Measurements from ENCODE around the gene LTB.
A peak's percentile ranks its signal among the peaks of the same experiment; 100 is the strongest.

LTB gene

GRCh38 chr6:31587791-31588777 is 5.9 kb upstream of the LTB start:
- Histone ChIP-seq H3K27ac (ENCODE audit: extremely low read depth, low read depth, low read length) (no peak overlapping the region), H3K4me1 (ENCODE audit: control insufficient read depth, insufficient read depth, low read length) (no peaks in the 10 kb centered on the region), H3K4me3 (ENCODE audit: low read depth, low read length) (no peak overlapping the region), H3K36me3 (ENCODE audit: control insufficient read depth in 2 of 2, insufficient read depth in 1 of 2, low read length in 2 of 2) (no peaks in the 10 kb centered on the region), H3K9me3 (ENCODE audit: control insufficient read depth, insufficient read depth, low read depth, low read length) (no peaks in the 10 kb centered on the region)
- TF ChIP-seq FEZF1 (tag by site-specific recombination; IDR thresholded peaks at IDR 0.05), result no peak
- TF ChIP-seq ZNF2 (tag by site-specific recombination; IDR thresholded peaks at IDR 0.05), result no peak
- no peak for TF ChIP-seq ZNF48 (tag by site-specific recombination; IDR thresholded peaks at IDR 0.05)
- TF ChIP-seq ZNF26 (tag by site-specific recombination; IDR thresholded peaks at IDR 0.05), result no peak
- peak; percentile 60 for TF ChIP-seq ZNF366 (tag by site-specific recombination; conservative IDR thresholded peaks at IDR 0.05)
- TF ChIP-seq ZNF596 (tag by site-specific recombination; IDR thresholded peaks at IDR 0.05), result peak; percentile 97
- peak; percentile 99 for TF ChIP-seq PRDM1 (tag by site-specific recombination; IDR thresholded peaks at IDR 0.05)
- no peak for TF ChIP-seq BCL11B (tag by site-specific recombination; IDR thresholded peaks at IDR 0.05; ENCODE audit: low read depth)
- CTCF ChIA-PET, result interaction anchor here (0.6 to 18.7 kb wide), 10 partner anchors 8 to 485 kb away, joined by 3 to 518 read pairs (median 4); partner anchors contain the start of genes ATP6V1G2, NCR3 and TNF
- POLR2A ChIA-PET, result interaction anchor here (0.6 kb wide), 1 partner anchor 87 kb away, joined by 3 read pairs; no protein-coding TSS in a partner anchor

- Histone ChIP-seq H3K4me3 (ENCODE audit: low read depth, low read length) (no peak overlapping the region), H3K9me3 (ENCODE audit: control insufficient read depth, insufficient read depth, low read depth, low read length) (no peaks in the 10 kb centered on the region), H3K36me3 (ENCODE audit: control insufficient read depth in 2 of 2, insufficient read depth in 1 of 2, low read length in 2 of 2) (no peaks in the 10 kb centered on the region), H3K4me1 (ENCODE audit: control insufficient read depth, insufficient read depth, low read length) (no peaks in the 10 kb centered on the region), H3K27ac (ENCODE audit: extremely low read depth, low read depth, low read length) (no peak overlapping the region)
- ChIA-PET CTCF (interaction anchor here (0.5 to 18.7 kb wide), 12 partner anchors 9 to 390 kb away, joined by 3 to 518 read pairs (median 4); partner anchors contain the start of genes ATP6V1G2 and NCR3), POLR2A (interaction anchor here (0.5 to 0.8 kb wide), 2 partner anchors 12 to 46 kb away, joined by 3 read pairs; no protein-coding TSS in a partner anchor)
- TF ChIP-seq ZNF529 (tag by site-specific recombination; IDR thresholded peaks at IDR 0.05; ENCODE audit: insufficient replicate concordance), result no peak
- no peak for TF ChIP-seq SP2 (tag by site-specific recombination; IDR thresholded peaks at IDR 0.05)
- TF ChIP-seq EGR2 (tag by site-specific recombination; IDR thresholded peaks at IDR 0.05; ENCODE audit: low read depth), result peak; percentile 54; the same call in 1 of the 2 replicates
- TF ChIP-seq ZNF398 (tag by site-specific recombination; IDR thresholded peaks at IDR 0.05), result peak; percentile 79
- no peak for TF ChIP-seq ZNF701 (tag by site-specific recombination; IDR thresholded peaks at IDR 0.05)
- TF ChIP-seq GLIS2 (tag by site-specific recombination; IDR thresholded peaks at IDR 0.05), result peak; percentile 13; the same call in 1 of the 2 replicates
- no peak for TF ChIP-seq ZNF19 (tag by site-specific recombination; IDR thresholded peaks at IDR 0.05; ENCODE audit: low read depth)
- no peak for TF ChIP-seq ZNF610 (tag by site-specific recombination; IDR thresholded peaks at IDR 0.05; ENCODE audit: borderline replicate concordance)
- peak; percentile 60 for TF ChIP-seq ZFHX2 (tag by site-specific recombination; conservative IDR thresholded peaks at IDR 0.05)
Observed at GRCh38 chr6:31586599-31587281, 4.5 kb upstream of the LTB start.

Data from HEK293 (cell line).